ENCODE data around the gene MCF2L2. TPM values are rescaled to one million over a fixed set of nuclear protein-coding genes. Genes with fewer than 3 reads are reported as not detected.

The MCF2L2 gene
- total RNA-seq, 1 donor from 2014 or later, result 0.84 TPM

GRCh38 chr3:183328823-183329222 is 99.6 kb downstream of the MCF2L2 start:
- Histone ChIP-seq H3K4me3 (ENCODE audit: low read depth, low read length) (no peak overlapping the region), H3K36me3 (ENCODE audit: control insufficient read depth, insufficient read depth, low read length) (no peaks in the 10 kb centered on the region), H3K27me3 (ENCODE audit: control insufficient read depth, insufficient read depth, low read length) (no peaks in the 10 kb centered on the region)
- TF ChIP-seq CTCF (IDR thresholded peaks at IDR 0.05; ENCODE audit: insufficient read depth, low read length, poor library complexity, severe bottlenecking), result no peak
- DNase-seq (ENCODE audit: low read depth), result peak; percentile 38

DNA sequence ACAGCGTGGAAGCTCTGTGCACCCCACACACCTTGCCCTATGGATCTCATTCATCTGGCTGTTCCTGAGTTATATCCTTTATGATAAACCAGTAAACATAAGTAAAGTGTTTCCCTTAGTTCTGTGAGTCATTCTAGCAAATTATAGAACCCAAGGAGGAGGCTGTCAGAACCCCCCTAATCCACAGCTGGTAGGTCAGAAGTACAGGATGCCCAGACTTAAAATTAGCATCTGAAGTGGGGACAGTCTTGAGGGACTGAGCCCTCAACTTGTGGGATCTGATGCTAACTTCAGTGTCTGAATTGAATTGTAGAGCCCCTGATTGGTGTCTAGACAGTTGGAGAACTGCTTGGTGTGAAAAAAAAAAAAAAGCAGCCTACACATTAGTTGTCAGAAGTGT is 100.3 kb downstream of the MCF2L2 start:
- DNase-seq (ENCODE audit: low read depth), result no peak
- no peak for TF ChIP-seq CTCF (IDR thresholded peaks at IDR 0.05; ENCODE audit: insufficient read depth, low read length, poor library complexity, severe bottlenecking)
- H3K27me3 ChIP-seq (ENCODE audit: control insufficient read depth, insufficient read depth, low read length), result no peaks in the 10 kb centered on the region
- no peaks in the 10 kb centered on the region for H3K36me3 ChIP-seq (ENCODE audit: control insufficient read depth, insufficient read depth, low read length)
- H3K4me3 ChIP-seq (ENCODE audit: low read depth, low read length), result no peak overlapping the region

- Histone ChIP-seq H3K27me3 (ENCODE audit: control insufficient read depth, insufficient read depth, low read length) (no peaks in the 10 kb centered on the region), H3K36me3 (ENCODE audit: control insufficient read depth, insufficient read depth, low read length) (no peaks in the 10 kb centered on the region)
- no peak for TF ChIP-seq CTCF (IDR thresholded peaks at IDR 0.05; ENCODE audit: insufficient read depth, low read length, poor library complexity, severe bottlenecking)
These were observed 101.1 kb downstream of the MCF2L2 start for GRCh38 chr3:183327343-183327742.

GRCh38 chr3:183324083-183324482 is 104.3 kb downstream of the MCF2L2 start:
- H3K36me3 ChIP-seq (ENCODE audit: control insufficient read depth, insufficient read depth, low read length), result no peaks in the 10 kb centered on the region
- no peak overlapping the region for H3K4me3 ChIP-seq (ENCODE audit: low read depth, low read length)
- no peak for TF ChIP-seq CTCF (IDR thresholded peaks at IDR 0.05; ENCODE audit: insufficient read depth, low read length, poor library complexity, severe bottlenecking)
- DNase-seq (ENCODE audit: low read depth), result no peak
- H3K27me3 ChIP-seq (ENCODE audit: control insufficient read depth, insufficient read depth, low read length), result no peaks in the 10 kb centered on the region

More at GRCh38 chr3:183327343-183327742, 101.1 kb downstream of the MCF2L2 start:
- no peak overlapping the region for H3K4me3 ChIP-seq (ENCODE audit: low read depth, low read length)
- DNase-seq (ENCODE audit: low read depth), result no peak

GRCh38 chr3:183319371-183319770 is 109.0 kb downstream of the MCF2L2 start:
- no peak for DNase-seq (ENCODE audit: low read depth)
- no peaks in the 10 kb centered on the region for H3K27me3 ChIP-seq (ENCODE audit: control insufficient read depth, insufficient read depth, low read length)
- no peak for TF ChIP-seq CTCF (IDR thresholded peaks at IDR 0.05; ENCODE audit: insufficient read depth, low read length, poor library complexity, severe bottlenecking)
- H3K4me3 ChIP-seq (ENCODE audit: low read depth, low read length), result no peak overlapping the region
- no peaks in the 10 kb centered on the region for H3K36me3 ChIP-seq (ENCODE audit: control insufficient read depth, insufficient read depth, low read length)

GRCh38 chr3:183318877-183319276 is 109.5 kb downstream of the MCF2L2 start:
- no peak for DNase-seq (ENCODE audit: low read depth)
- H3K27me3 ChIP-seq (ENCODE audit: control insufficient read depth, insufficient read depth, low read length), result no peaks in the 10 kb centered on the region
- no peak for TF ChIP-seq CTCF (IDR thresholded peaks at IDR 0.05; ENCODE audit: insufficient read depth, low read length, poor library complexity, severe bottlenecking)
- no peaks in the 10 kb centered on the region for H3K36me3 ChIP-seq (ENCODE audit: control insufficient read depth, insufficient read depth, low read length)
- no peak overlapping the region for H3K4me3 ChIP-seq (ENCODE audit: low read depth, low read length)

Data from kidney epithelial cell (primary cell).